ENCODE measurements around the gene TOX2.

DNA sequence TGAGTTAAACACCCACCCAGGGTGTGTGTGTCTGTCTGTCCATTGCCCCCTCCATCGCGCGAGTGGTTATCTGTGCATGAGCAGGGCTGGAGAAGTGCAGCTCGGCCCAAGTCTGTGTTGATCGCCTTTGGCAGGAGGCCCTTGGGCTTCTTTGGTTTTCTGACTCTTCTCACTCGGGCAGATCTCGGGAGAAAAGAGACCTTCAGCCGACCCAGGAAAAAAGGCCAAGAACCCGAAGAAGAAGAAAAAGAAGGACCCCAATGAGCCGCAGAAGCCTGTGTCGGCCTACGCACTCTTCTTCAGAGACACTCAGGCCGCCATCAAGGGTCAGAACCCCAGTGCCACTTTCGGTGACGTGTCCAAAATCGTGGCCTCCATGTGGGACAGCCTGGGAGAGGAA lies 139.5 kb downstream of the TOX2 start:
- no peak for TF ChIP-seq GATA3 (IDR thresholded peaks at IDR 0.05; ENCODE audit: low read depth, low read length)
- no peak for TF ChIP-seq GATA2 (IDR thresholded peaks at IDR 0.05; ENCODE audit: low read depth, low read length)
